ENCODE data around the gene COX6A2. TPM values are rescaled to one million over a fixed set of nuclear protein-coding genes. Genes with fewer than 3 reads are reported as not detected.

The COX6A2 gene
- under 1 TPM; 0.55 to 0.92 (median 0.86) TPM for polyA plus RNA-seq (ENCODE audit: insufficient read length in 3 of 3)

GRCh38 chr16:31428279-31428597 is at the start of gene COX6A2:
COX6A2 (minus strand) TSS chr16:31428360; CDS start chr16:31428325, 35 bp downstream.
- no peak for DNase-seq (ENCODE audit: low read depth in 3 of 3, low spot score in 2 of 3)

GRCh38 chr16:31477220-31478216 is 49.4 kb upstream of the COX6A2 start:
- no peak for DNase-seq (ENCODE audit: low read depth in 3 of 3, low spot score in 2 of 3)

- no peak for DNase-seq (ENCODE audit: low read depth in 3 of 3, low spot score in 2 of 3)
Observed at GRCh38 chr16:31476303-31477219, 48.4 kb upstream of the COX6A2 start.

- DNase-seq (ENCODE audit: low read depth in 3 of 3, low spot score in 2 of 3), result no peak
Observed at GRCh38 chr16:31475946-31476302, 47.8 kb upstream of the COX6A2 start.

GRCh38 chr16:31474773-31475738 is 46.9 kb upstream of the COX6A2 start:
- no peak for DNase-seq (ENCODE audit: low read depth in 3 of 3, low spot score in 2 of 3)

- DNase-seq (ENCODE audit: low read depth in 3 of 3, low spot score in 2 of 3), result no peak
Observed at GRCh38 chr16:31474173-31474714, 46.1 kb upstream of the COX6A2 start.

- DNase-seq (ENCODE audit: low read depth in 3 of 3, low spot score in 2 of 3), result no peak
Observed at GRCh38 chr16:31473264-31473984, 45.3 kb upstream of the COX6A2 start.

GRCh38 chr16:31472709-31473203 is 44.6 kb upstream of the COX6A2 start:
- DNase-seq (ENCODE audit: low read depth in 3 of 3, low spot score in 2 of 3), result no peak

GRCh38 chr16:31471875-31472708 is 43.9 kb upstream of the COX6A2 start, which contains the start of gene TGFB1I1:
TGFB1I1 (plus strand) TSS chr16:31472152; CDS start chr16:31472189, 37 bp downstream.
- no peak for DNase-seq (ENCODE audit: low read depth in 3 of 3, low spot score in 2 of 3)

- DNase-seq (ENCODE audit: low read depth in 3 of 3, low spot score in 2 of 3), result no peak
Observed at GRCh38 chr16:31471241-31471874, 43.2 kb upstream of the COX6A2 start.

- no peak for DNase-seq (ENCODE audit: low read depth in 3 of 3, low spot score in 2 of 3)
Observed at GRCh38 chr16:31470615-31471014, 42.5 kb upstream of the COX6A2 start.

GRCh38 chr16:31467858-31468257 is 39.7 kb upstream of the COX6A2 start:
- DNase-seq (ENCODE audit: low read depth in 3 of 3, low spot score in 2 of 3), result no peak

GRCh38 chr16:31467151-31467773 is 39.1 kb upstream of the COX6A2 start:
- no peak for DNase-seq (ENCODE audit: low read depth in 3 of 3, low spot score in 2 of 3)

GRCh38 chr16:31466381-31466841 is 38.3 kb upstream of the COX6A2 start:
- no peak for DNase-seq (ENCODE audit: low read depth in 3 of 3, low spot score in 2 of 3)

- DNase-seq (ENCODE audit: low read depth in 3 of 3, low spot score in 2 of 3), result no peak
Observed at GRCh38 chr16:31465788-31466370, 37.7 kb upstream of the COX6A2 start.

GRCh38 chr16:31464781-31465260 is 36.7 kb upstream of the COX6A2 start:
- DNase-seq (ENCODE audit: low read depth in 3 of 3, low spot score in 2 of 3), result no peak
